Keratinocyte (primary cell): Measurements from ENCODE around the gene PSMD6. TPM values are rescaled to one million over a fixed set of nuclear protein-coding genes. Genes with fewer than 3 reads are reported as not detected.

ENCODE experiments used
- DNase-seq: peaks from one replicate; pipeline ENCODE4 v3.0.0-alpha.2; 2011; ENCODE audit warnings: low read depth, missing footprints, low spot score
- FAIRE-seq: peaks from 2 replicates; lab custom pipeline; 2011; peaks lifted over from hg19 to GRCh38; lab: Jason Lieb, UNC
- H2AFZ ChIP-seq: 2 replicates; pipeline ENCODE4 v1.6.0; 2012; ENCODE audit warnings: low read length, control low read depth, inconsistent platforms; ENCODE audit not compliant: control insufficient read depth
- H3K27ac ChIP-seq: 2 replicates; pipeline ENCODE4 v1.5.1; 2011; ENCODE audit warnings: low read length; ENCODE audit not compliant: control insufficient read depth, insufficient read depth
- H3K27me3 ChIP-seq: 3 replicates; pipeline ENCODE4 v1.6.0; 2011; ENCODE audit warnings: low read length; ENCODE audit not compliant: control insufficient read depth, insufficient read depth; ENCODE audit errors: extremely low read depth
- H3K36me3 ChIP-seq, 2 experiments: 2 replicates in 1 of 2; 3 replicates in 1 of 2; pipeline ENCODE4 v1.5.1; 2011; ENCODE audit warnings: low read length in 2 of 2, mild to moderate bottlenecking in 1 of 2; ENCODE audit not compliant: control insufficient read depth in 2 of 2, insufficient read depth in 2 of 2; ENCODE audit errors: extremely low read depth in 1 of 2
- H3K4me1 ChIP-seq: 3 replicates; pipeline ENCODE4 v1.5.1; 2011; ENCODE audit warnings: low read length; ENCODE audit not compliant: control insufficient read depth, insufficient read depth; ENCODE audit errors: extremely low read depth
- H3K4me2 ChIP-seq: 3 replicates; pipeline ENCODE4 v1.6.0; 2011; ENCODE audit warnings: low read depth, low read length; ENCODE audit not compliant: control insufficient read depth, insufficient read depth; ENCODE audit errors: extremely low read depth
- H3K4me3 ChIP-seq, 3 experiments: fragments of 200-600 bp in 1 of 3; sonication (generic) in 1 of 3; 2 replicates in 2 of 3; 3 replicates in 1 of 3; pipeline ENCODE4 v1.5.1; 2011 to 2016; ENCODE audit warnings: low read length in 3 of 3, mild to moderate bottlenecking in 3 of 3, control low read depth in 2 of 3, inconsistent platforms in 1 of 3, low read depth in 1 of 3, mixed read lengths in 1 of 3, mixed run types in 1 of 3, moderate library complexity in 1 of 3; ENCODE audit not compliant: control insufficient read depth in 2 of 3, insufficient read depth in 2 of 3; ENCODE audit errors: extremely low read depth in 1 of 3
- H3K79me2 ChIP-seq: 2 replicates; pipeline ENCODE4 v1.6.0; 2012; ENCODE audit warnings: low read length; ENCODE audit not compliant: control insufficient read depth, insufficient read depth
- H3K9ac ChIP-seq: 3 replicates; pipeline ENCODE4 v1.6.0; 2011; ENCODE audit warnings: low read length; ENCODE audit not compliant: control insufficient read depth, insufficient read depth; ENCODE audit errors: extremely low read depth
- H3K9me1 ChIP-seq: 3 replicates; pipeline ENCODE4 v1.6.0; 2011; ENCODE audit warnings: low read length; ENCODE audit not compliant: control insufficient read depth, insufficient read depth; ENCODE audit errors: extremely low read depth
- H3K9me3 ChIP-seq: 2 replicates; pipeline ENCODE4 v1.5.1; 2012; ENCODE audit warnings: low read depth, low read length; ENCODE audit not compliant: control insufficient read depth
- H4K20me1 ChIP-seq: 3 replicates; pipeline ENCODE4 v1.6.0; 2011; ENCODE audit warnings: low read length; ENCODE audit not compliant: control insufficient read depth, insufficient read depth; ENCODE audit errors: extremely low read depth
- EZH2 ChIP-seq: IDR thresholded peaks from one replicate; pipeline ENCODE4 v1.6.1; 2012; ENCODE audit warnings: inconsistent platforms, mild to moderate bottlenecking, low read length, moderate library complexity
- dilution Hi-C: fragments of 300-500 bp; cut with MboI; formaldehyde crosslinking; loops from one replicate; pipeline ENCODE4 v1.7.0; 2020; ENCODE audit warnings: low sequenced_read_pairs; ENCODE audit not compliant: extremely low pct_ligation_motif_present
- polyA plus RNA-seq, 5 experiments: library from polyadenylated mRNA; depleted of rRNA in 3 of 5; stranded (reverse) in 3 of 5; stranded (forward) in 1 of 5; unstranded in 1 of 5; fragments of >200 nt; gene quantifications; 1 replicate in 1 of 5; 2 replicates in 3 of 5; 3 replicates in 1 of 5; pipeline versions ENCODE4 v1.2.1 to v1.2.3, GENCODE V29; 2011 to 2012; ENCODE audit warnings: missing spikeins in 2 of 5, low read depth in 1 of 5, low replicate concordance in 1 of 5
- TF ChIP-seq, protein P1 (sequence below), 3 experiments: IDR thresholded peaks in 1 of 3; conservative IDR thresholded peaks in 1 of 3; optimal IDR thresholded peaks in 1 of 3; 2 replicates in 2 of 3; 3 replicates in 1 of 3; pipeline versions ENCODE3 to v1.5.1; 2011; ENCODE audit warnings: low read length in 3 of 3, mild to moderate bottlenecking in 3 of 3, moderate library complexity in 2 of 3, control low read depth in 1 of 3, inconsistent platforms in 1 of 3; ENCODE audit not compliant: insufficient read depth in 2 of 3; ENCODE audit errors: extremely low read depth in 1 of 3

PSMD6 gene
- polyA plus RNA-seq, 1 donor (not counting 4 experiments of a cell fraction or from before 2014, with no cell fraction given) = 100 TPM

DNA sequence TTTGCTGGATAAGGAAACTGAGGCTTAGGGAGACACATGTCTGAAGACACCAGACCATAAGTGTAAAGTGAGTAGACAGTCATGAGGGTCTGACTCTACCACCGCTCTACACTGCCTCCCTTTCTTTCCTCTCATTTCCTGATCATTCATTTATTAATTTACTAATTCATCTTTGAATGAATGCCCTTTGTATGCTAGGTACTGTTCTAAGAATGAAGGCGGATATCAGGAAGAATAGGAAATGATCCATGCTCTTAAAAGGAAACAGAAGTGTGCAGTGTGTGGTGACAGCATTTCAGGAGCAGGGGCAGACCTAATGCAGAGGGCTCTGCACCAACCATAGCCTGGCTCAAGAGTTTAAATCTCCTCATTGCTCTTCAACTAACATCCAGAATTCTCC, 31.8 kb upstream of the PSMD6 start:
- Histone ChIP-seq H3K4me1 (peaks cover 3% of the 10 kb centered on the region), H3K79me2 (no peaks in the 10 kb centered on the region), H3K9me1 (no peaks in the 10 kb centered on the region), H2AFZ (no peak overlapping the region), H3K27me3 (no peaks in the 10 kb centered on the region), H3K9me3 (no peaks in the 10 kb centered on the region), H3K27ac (no peak overlapping the region), H3K4me2 (no peak overlapping the region), H3K9ac (no peak overlapping the region), H3K4me3 (no peak overlapping the region), H3K36me3 (no peaks in the 10 kb centered on the region), H4K20me1 (no peaks in the 10 kb centered on the region)
- TF ChIP-seq, protein P1, sequence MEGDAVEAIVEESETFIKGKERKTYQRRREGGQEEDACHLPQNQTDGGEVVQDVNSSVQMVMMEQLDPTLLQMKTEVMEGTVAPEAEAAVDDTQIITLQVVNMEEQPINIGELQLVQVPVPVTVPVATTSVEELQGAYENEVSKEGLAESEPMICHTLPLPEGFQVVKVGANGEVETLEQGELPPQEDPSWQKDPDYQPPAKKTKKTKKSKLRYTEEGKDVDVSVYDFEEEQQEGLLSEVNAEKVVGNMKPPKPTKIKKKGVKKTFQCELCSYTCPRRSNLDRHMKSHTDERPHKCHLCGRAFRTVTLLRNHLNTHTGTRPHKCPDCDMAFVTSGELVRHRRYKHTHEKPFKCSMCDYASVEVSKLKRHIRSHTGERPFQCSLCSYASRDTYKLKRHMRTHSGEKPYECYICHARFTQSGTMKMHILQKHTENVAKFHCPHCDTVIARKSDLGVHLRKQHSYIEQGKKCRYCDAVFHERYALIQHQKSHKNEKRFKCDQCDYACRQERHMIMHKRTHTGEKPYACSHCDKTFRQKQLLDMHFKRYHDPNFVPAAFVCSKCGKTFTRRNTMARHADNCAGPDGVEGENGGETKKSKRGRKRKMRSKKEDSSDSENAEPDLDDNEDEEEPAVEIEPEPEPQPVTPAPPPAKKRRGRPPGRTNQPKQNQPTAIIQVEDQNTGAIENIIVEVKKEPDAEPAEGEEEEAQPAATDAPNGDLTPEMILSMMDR (optimal IDR thresholded peaks at IDR 0.05 in 1 of 3, IDR thresholded peaks at IDR 0.05 in 1 of 3, conservative IDR thresholded peaks at IDR 0.05 in 1 of 3; ENCODE audit: extremely low read depth in 1 of 3, insufficient read depth in 2 of 3, low read length in 3 of 3) = no peak
- TF ChIP-seq EZH2 = no peak
- DNase-seq = no peak
- dilution Hi-C loops = no loop called here
- no peak for FAIRE-seq

DNA sequence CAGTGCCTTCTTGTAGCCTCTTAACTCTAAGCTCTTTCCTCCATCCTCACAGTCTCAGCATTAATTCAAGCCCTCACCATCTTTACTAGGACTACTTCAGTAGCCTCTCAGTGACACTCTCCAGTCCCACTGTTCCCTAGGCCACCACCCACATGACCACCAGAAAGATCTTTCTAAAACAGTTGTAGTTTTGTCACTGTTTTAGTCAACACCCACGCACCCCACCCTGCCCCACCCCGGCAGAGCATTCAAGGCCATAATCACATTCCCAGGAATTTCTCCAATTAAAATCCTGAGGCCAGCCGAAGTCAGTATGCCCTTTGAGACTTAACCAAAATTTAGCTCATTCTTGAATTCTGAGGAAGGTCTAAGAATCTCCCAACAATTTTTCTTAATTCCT, 31.2 kb upstream of the PSMD6 start:
- H3K27me3 ChIP-seq = no peaks in the 10 kb centered on the region
- no peak overlapping the region for H3K27ac ChIP-seq
- peaks cover 4% of the 10 kb centered on the region for H3K4me1 ChIP-seq
- dilution Hi-C loops = no loop called here
- H3K9me1 ChIP-seq = no peaks in the 10 kb centered on the region
- H3K79me2 ChIP-seq = no peaks in the 10 kb centered on the region
- no peaks in the 10 kb centered on the region for H3K36me3 ChIP-seq
- no peak overlapping the region for H3K4me3 ChIP-seq
- no peak overlapping the region for H3K4me2 ChIP-seq
- FAIRE-seq = no peak
- no peaks in the 10 kb centered on the region for H4K20me1 ChIP-seq
- DNase-seq = no peak
- H2AFZ ChIP-seq = no peak overlapping the region
- no peak overlapping the region for H3K9ac ChIP-seq
- H3K9me3 ChIP-seq = no peaks in the 10 kb centered on the region
- no peak for TF ChIP-seq EZH2
- TF ChIP-seq, protein P1 (optimal IDR thresholded peaks at IDR 0.05 in 1 of 3, IDR thresholded peaks at IDR 0.05 in 1 of 3, conservative IDR thresholded peaks at IDR 0.05 in 1 of 3; ENCODE audit: extremely low read depth in 1 of 3, insufficient read depth in 2 of 3, low read length in 3 of 3) = no peak
